Endothelial cell (in vitro differentiated cells): ENCODE data around the gene OGFR. TPM values are rescaled to one million over a fixed set of nuclear protein-coding genes. Genes with fewer than 3 reads are reported as not detected.

Experiments used
- DNase-seq: peaks from one replicate; pipeline ENCODE4 v3.0.0; 2021; ENCODE audit warnings: low spot score
- H3K27ac Mint-ChIP-seq: one replicate; pipeline ENCODE4 v1.8.0; 2021; ENCODE audit warnings: mixed read lengths, inconsistent platforms; ENCODE audit not compliant: unreplicated experiment
- H3K27me3 Mint-ChIP-seq: one replicate; pipeline ENCODE4 v1.8.0; 2021; ENCODE audit warnings: mild to moderate bottlenecking, moderate library complexity, mixed read lengths, inconsistent platforms; ENCODE audit not compliant: unreplicated experiment
- H3K36me3 Mint-ChIP-seq: one replicate; pipeline ENCODE4 v1.8.0; 2021; ENCODE audit warnings: mild to moderate bottlenecking, low read depth, mixed read lengths, inconsistent platforms; ENCODE audit not compliant: unreplicated experiment
- H3K4me1 Mint-ChIP-seq: one replicate; pipeline ENCODE4 v1.8.0; 2021; ENCODE audit warnings: mild to moderate bottlenecking, mixed read lengths, inconsistent platforms; ENCODE audit not compliant: unreplicated experiment
- H3K4me3 Mint-ChIP-seq: one replicate; pipeline ENCODE4 v1.8.0; 2021; ENCODE audit warnings: mild to moderate bottlenecking, mixed read lengths, inconsistent platforms; ENCODE audit not compliant: unreplicated experiment
- H3K9me3 Mint-ChIP-seq: one replicate; pipeline ENCODE4 v1.8.0; 2021; ENCODE audit warnings: mixed read lengths, inconsistent platforms; ENCODE audit not compliant: unreplicated experiment
- CTCF ChIP-seq: fragments of 200-600 bp; sonication (generic); IDR thresholded peaks from one replicate; pipeline ENCODE4 v1.5.0; 2021; ENCODE audit warnings: antibody characterized with exemption; ENCODE audit not compliant: unreplicated experiment
- total RNA-seq: library from RNA; stranded (reverse); fragmentation: NEBNext Ultra II Directional; extraction: Animal tissue kit (Norgen Biotek cat#: 25700); gene quantifications from one replicate; pipeline ENCODE4 v1.2.1, GENCODE V29; 2021; ENCODE audit not compliant: unreplicated experiment

OGFR gene
- total RNA-seq, 1 donor from 2014 or later: 27.6 TPM

GRCh38 chr20:62807444-62808210 lies 3.0 kb downstream of the OGFR start:
- Mint-ChIP-seq H3K4me3 (no peak overlapping the region), H3K4me1 (no peaks in the 10 kb centered on the region), H3K9me3 (no peaks in the 10 kb centered on the region), H3K27ac (no peak overlapping the region), H3K27me3 (peaks cover 17% of the 10 kb centered on the region), H3K36me3 (peaks cover 3% of the 10 kb centered on the region)
- no peak for TF ChIP-seq CTCF
- DNase-seq: no peak

GRCh38 chr20:62808211-62808865 lies 3.7 kb downstream of the OGFR start:
- peak; percentile 83 for DNase-seq
- H3K27me3 Mint-ChIP-seq: peaks cover 14% of the 10 kb centered on the region
- no peaks in the 10 kb centered on the region for H3K9me3 Mint-ChIP-seq
- no peaks in the 10 kb centered on the region for H3K4me1 Mint-ChIP-seq
- TF ChIP-seq CTCF: peak; percentile 92
- no peak overlapping the region for H3K4me3 Mint-ChIP-seq
- no peak overlapping the region for H3K27ac Mint-ChIP-seq
- peaks cover 3% of the 10 kb centered on the region for H3K36me3 Mint-ChIP-seq

GRCh38 chr20:62809530-62810428 lies 5.1 kb downstream of the OGFR start:
- Mint-ChIP-seq H3K9me3 (no peaks in the 10 kb centered on the region), H3K4me3 (no peak overlapping the region), H3K27ac (no peak overlapping the region), H3K27me3 (peaks cover 5% of the 10 kb centered on the region), H3K36me3 (peaks cover 3% of the 10 kb centered on the region), H3K4me1 (no peaks in the 10 kb centered on the region)
- TF ChIP-seq CTCF: no peak
- no peak for DNase-seq

GRCh38 chr20:62811320-62811719 lies 6.7 kb downstream of the OGFR start:
- no peak for TF ChIP-seq CTCF
- no peak overlapping the region for H3K4me3 Mint-ChIP-seq

More at GRCh38 chr20:62811320-62811719, 6.7 kb downstream of the OGFR start:
- no peak for DNase-seq
- H3K9me3 Mint-ChIP-seq: no peaks in the 10 kb centered on the region
- H3K27me3 Mint-ChIP-seq: peaks cover 3% of the 10 kb centered on the region
- H3K4me1 Mint-ChIP-seq: no peaks in the 10 kb centered on the region
- no peak overlapping the region for H3K27ac Mint-ChIP-seq
- peaks cover 3% of the 10 kb centered on the region for H3K36me3 Mint-ChIP-seq
